ENCODE measurements around the gene UNC13C. TPM values are rescaled to one million over a fixed set of nuclear protein-coding genes. Genes with fewer than 3 reads are reported as not detected.

Gene UNC13C
- total RNA-seq, 4 donors from 2014 or later, result 0.04 to 0.24 (median 0.22) TPM

DNA sequence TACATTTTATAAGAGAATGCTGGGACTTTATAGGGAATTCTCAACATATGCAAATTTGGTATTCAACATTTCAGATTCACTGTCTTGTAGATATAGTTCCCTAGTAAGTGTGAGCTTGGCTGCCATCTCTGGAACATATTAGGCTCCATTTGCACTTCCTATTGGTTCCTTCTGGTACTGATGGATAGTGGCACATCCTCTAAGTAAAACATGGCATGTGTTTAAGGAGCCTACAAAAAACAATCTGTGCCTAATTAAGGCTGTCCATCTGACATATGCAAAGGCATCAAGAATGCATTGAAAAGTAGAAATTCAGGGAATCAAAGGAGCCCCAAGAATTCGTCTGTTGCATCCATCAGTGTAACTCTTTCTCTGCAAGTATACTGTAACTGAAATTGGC lies 344.1 kb downstream of the UNC13C start:
- no peak overlapping the region for H3K27ac ChIP-seq
- DNase-seq (ENCODE audit: low spot score in 2 of 2), result no peak
- H3K36me3 ChIP-seq, result no peaks in the 10 kb centered on the region
- no peaks in the 10 kb centered on the region for H3K4me1 ChIP-seq
- H3K9me3 ChIP-seq, result no peaks in the 10 kb centered on the region
- H3K27me3 ChIP-seq, result no peaks in the 10 kb centered on the region
- H3K4me3 ChIP-seq, result no peak overlapping the region
- 31% methylated on average over 1 of the region's 1 CpG for WGBS
- no peak for TF ChIP-seq EP300 (IDR thresholded peaks at IDR 0.05)
- TF ChIP-seq, protein P1, sequence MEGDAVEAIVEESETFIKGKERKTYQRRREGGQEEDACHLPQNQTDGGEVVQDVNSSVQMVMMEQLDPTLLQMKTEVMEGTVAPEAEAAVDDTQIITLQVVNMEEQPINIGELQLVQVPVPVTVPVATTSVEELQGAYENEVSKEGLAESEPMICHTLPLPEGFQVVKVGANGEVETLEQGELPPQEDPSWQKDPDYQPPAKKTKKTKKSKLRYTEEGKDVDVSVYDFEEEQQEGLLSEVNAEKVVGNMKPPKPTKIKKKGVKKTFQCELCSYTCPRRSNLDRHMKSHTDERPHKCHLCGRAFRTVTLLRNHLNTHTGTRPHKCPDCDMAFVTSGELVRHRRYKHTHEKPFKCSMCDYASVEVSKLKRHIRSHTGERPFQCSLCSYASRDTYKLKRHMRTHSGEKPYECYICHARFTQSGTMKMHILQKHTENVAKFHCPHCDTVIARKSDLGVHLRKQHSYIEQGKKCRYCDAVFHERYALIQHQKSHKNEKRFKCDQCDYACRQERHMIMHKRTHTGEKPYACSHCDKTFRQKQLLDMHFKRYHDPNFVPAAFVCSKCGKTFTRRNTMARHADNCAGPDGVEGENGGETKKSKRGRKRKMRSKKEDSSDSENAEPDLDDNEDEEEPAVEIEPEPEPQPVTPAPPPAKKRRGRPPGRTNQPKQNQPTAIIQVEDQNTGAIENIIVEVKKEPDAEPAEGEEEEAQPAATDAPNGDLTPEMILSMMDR (IDR thresholded peaks at IDR 0.05), result no peak
- TF ChIP-seq POLR2AphosphoS5 (IDR thresholded peaks at IDR 0.05), result no peak
- no peak for TF ChIP-seq POLR2A (IDR thresholded peaks at IDR 0.05)

DNA sequence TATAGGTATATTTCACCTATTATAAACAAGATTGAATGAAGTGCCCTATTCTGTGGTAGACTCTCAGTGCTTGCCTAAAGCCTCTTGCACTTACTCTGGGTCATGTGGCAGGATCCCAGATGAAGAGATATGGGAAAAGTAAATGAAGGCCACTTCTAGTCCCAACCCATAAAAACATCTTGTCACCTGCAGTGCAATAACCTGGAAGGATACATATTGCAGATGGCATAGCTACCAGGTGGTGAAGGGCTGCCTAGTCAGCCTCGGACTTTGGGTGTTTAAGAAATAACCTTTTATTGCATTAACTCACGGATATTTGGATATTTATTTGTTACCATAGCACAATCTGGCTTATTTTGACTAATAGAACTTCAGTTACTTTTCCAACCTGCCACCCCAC lies 367.1 kb downstream of the UNC13C start:
- H3K27ac ChIP-seq, result no peak overlapping the region
- H3K4me3 ChIP-seq, result no peak overlapping the region
- peaks cover 5% of the 10 kb centered on the region for H3K9me3 ChIP-seq
- TF ChIP-seq, protein P1 (IDR thresholded peaks at IDR 0.05), result no peak
- TF ChIP-seq EP300 (IDR thresholded peaks at IDR 0.05), result no peak
- TF ChIP-seq POLR2AphosphoS5 (IDR thresholded peaks at IDR 0.05), result no peak
- TF ChIP-seq POLR2A (IDR thresholded peaks at IDR 0.05), result no peak
- H3K36me3 ChIP-seq, result no peaks in the 10 kb centered on the region
- no peaks in the 10 kb centered on the region for H3K27me3 ChIP-seq
- DNase-seq (ENCODE audit: low spot score in 2 of 2), result no peak
- WGBS, result 94% methylated on average over 2 of the region's 2 CpGs
- no peaks in the 10 kb centered on the region for H3K4me1 ChIP-seq

DNA sequence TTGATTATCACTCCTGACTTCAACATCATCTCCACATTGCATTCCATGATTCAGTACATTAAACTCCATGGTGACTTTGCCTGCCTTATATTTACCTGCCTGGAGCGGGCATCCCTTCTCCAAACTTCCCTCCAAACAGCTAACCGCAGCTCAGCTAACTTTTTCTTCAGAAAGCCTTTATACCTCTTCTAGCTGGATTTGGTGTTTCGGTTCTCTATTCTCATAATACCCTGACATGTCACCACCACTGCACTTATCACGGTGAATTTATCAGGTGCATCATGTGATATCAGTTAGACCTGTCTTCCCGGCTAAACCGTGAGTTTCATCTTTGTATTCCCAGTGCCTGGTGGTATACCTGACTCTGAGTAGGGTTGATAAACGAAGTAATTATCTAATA lies 367.6 kb downstream of the UNC13C start:
- DNase-seq (ENCODE audit: low spot score in 2 of 2), result no peak
- 89% methylated on average over 7 of the region's 7 CpGs for WGBS

DNA sequence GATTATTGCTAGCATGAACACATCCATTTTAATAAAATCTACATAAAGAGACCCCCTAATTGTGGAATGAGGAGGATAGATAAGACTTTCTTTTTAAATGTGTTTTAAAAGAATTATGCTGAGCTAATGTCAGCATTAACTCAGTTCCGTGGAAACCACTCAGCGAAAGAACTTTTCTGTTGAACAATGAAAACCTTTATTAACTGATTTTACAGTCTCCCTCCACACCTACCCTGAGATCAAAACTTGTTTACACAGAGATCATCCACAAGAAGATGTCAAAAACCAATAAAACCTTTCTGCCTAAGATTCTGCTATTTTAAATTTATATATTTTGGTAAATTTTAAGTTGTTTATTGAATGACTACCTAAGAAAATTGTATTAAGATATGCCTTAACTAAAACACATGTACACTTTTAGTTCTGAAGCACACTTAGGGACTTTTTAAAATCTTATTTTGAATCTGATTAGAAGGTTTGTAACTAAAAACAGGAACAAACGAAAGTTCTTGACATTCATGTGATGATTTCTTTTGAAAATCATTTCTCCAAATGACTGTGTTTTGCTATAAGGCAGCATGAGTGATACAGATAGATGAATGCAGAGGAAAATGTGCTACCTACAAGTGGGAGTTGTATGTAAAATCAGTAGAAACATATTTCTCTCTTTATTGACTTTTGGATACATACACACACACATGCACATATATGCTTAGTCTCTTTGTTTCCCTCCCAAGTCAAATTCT lies 369.0 kb downstream of the UNC13C start:
- Histone ChIP-seq H3K27ac (no peak overlapping the region), H3K9me3 (no peaks in the 10 kb centered on the region), H3K27me3 (no peaks in the 10 kb centered on the region), H3K4me1 (no peaks in the 10 kb centered on the region), H3K36me3 (no peaks in the 10 kb centered on the region), H3K4me3 (no peak overlapping the region)
- WGBS, result 53% methylated on average over 3 of the region's 3 CpGs
- no peak for TF ChIP-seq EP300 (IDR thresholded peaks at IDR 0.05)
- TF ChIP-seq POLR2A (IDR thresholded peaks at IDR 0.05), result no peak
- TF ChIP-seq, protein P1 (IDR thresholded peaks at IDR 0.05), result no peak
- no peak for TF ChIP-seq POLR2AphosphoS5 (IDR thresholded peaks at IDR 0.05)
- no peak for DNase-seq (ENCODE audit: low spot score in 2 of 2)

More for the DNA sequence above, 367.6 kb downstream of the UNC13C start:
- TF ChIP-seq, protein P1 (IDR thresholded peaks at IDR 0.05), result no peak
- TF ChIP-seq EP300 (IDR thresholded peaks at IDR 0.05) (no peak), POLR2A (IDR thresholded peaks at IDR 0.05) (no peak), POLR2AphosphoS5 (IDR thresholded peaks at IDR 0.05) (no peak)
- no peaks in the 10 kb centered on the region for H3K36me3 ChIP-seq
- no peak overlapping the region for H3K27ac ChIP-seq
- peaks cover 2% of the 10 kb centered on the region for H3K9me3 ChIP-seq
- no peaks in the 10 kb centered on the region for H3K4me1 ChIP-seq
- no peaks in the 10 kb centered on the region for H3K27me3 ChIP-seq
- no peak overlapping the region for H3K4me3 ChIP-seq

DNA sequence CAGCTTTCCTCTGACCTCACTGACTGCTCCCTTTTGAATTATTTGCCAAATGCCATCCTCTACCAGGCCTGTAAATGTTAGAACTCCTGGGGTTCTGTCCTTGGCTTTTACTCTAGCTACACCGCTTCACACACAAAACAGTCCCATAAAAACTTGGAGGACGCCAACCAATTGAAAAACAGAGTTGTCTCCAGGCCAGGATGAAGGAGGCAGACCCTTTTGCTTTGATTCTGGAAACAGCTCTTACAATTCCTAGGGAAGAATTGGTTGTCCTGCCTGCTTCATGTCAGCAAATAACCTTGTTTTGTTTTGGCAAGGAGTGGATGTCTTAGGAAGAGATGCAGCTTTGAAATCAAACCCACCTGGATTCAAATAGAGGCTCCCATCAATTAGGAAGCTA lies 375.5 kb downstream of the UNC13C start:
- H3K27me3 ChIP-seq, result no peaks in the 10 kb centered on the region
- 85% methylated on average over 2 of the region's 2 CpGs for WGBS
- no peak overlapping the region for H3K27ac ChIP-seq
- no peak for DNase-seq (ENCODE audit: low spot score in 2 of 2)
- H3K9me3 ChIP-seq, result peaks cover 4% of the 10 kb centered on the region
- TF ChIP-seq, protein P1 (IDR thresholded peaks at IDR 0.05), result no peak
- no peak for TF ChIP-seq POLR2AphosphoS5 (IDR thresholded peaks at IDR 0.05)
- TF ChIP-seq EP300 (IDR thresholded peaks at IDR 0.05), result no peak
- no peak for TF ChIP-seq POLR2A (IDR thresholded peaks at IDR 0.05)
- no peaks in the 10 kb centered on the region for H3K36me3 ChIP-seq
- H3K4me3 ChIP-seq, result no peak overlapping the region
- H3K4me1 ChIP-seq, result no peaks in the 10 kb centered on the region
